ENCODE measurements around the gene HLA-A.

HLA-A gene

GRCh38 chr6:29935273-29935955, 6.9 kb upstream of the HLA-A start:
- no peak for DNase-seq (ENCODE audit: low read depth)

GRCh38 chr6:29938746-29939508, 3.4 kb upstream of the HLA-A start:
- DNase-seq (ENCODE audit: low read depth): no peak

- no peak for DNase-seq (ENCODE audit: low read depth)
Measured at GRCh38 chr6:29941016-29941415, 1.3 kb upstream of the HLA-A start.

GRCh38 chr6:29941471-29941870, 861 bp upstream of the HLA-A start:
- no peak for DNase-seq (ENCODE audit: low read depth)

DNA sequence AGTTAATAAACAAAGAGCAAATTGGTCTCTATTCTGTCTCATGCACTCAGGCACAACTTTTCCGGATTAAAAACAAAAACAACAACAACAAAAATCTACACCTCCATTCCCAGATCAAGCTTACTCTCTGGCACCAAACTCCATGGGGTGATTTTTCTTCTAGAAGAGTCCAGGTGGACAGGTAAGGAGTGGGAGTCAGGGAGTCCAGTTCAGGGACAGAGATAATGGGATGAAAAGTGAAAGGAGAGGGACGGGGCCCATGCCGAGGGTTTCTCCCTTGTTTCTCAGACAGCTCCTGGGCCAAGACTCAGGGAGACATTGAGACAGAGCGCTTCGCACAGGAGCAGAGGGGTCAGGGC, 437 bp upstream of the HLA-A start:
- DNase-seq (ENCODE audit: low read depth): no peak

DNA sequence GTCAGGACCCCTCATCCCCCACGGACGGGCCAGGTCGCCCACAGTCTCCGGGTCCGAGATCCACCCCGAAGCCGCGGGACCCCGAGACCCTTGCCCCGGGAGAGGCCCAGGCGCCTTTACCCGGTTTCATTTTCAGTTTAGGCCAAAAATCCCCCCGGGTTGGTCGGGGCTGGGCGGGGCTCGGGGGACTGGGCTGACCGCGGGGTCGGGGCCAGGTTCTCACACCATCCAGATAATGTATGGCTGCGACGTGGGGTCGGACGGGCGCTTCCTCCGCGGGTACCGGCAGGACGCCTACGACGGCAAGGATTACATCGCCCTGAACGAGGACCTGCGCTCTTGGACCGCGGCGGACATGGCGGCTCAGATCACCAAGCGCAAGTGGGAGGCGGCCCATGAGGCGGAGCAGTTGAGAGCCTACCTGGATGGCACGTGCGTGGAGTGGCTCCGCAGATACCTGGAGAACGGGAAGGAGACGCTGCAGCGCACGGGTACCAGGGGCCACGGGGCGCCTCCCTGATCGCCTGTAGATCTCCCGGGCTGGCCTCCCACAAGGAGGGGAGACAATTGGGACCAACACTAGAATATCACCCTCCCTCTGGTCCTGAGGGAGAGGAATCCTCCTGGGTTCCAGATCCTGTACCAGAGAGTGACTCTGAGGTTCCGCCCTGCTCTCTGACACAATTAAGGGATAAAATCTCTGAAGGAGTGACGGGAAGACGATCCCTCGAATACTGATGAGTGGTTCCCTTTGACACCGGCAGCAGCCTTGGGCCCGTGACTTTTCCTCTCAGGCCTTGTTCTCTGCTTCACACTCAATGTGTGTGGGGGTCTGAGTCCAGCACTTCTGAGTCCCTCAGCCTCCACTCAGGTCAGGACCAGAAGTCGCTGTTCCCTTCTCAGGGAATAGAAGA, 978 bp downstream of the HLA-A start:
- no peak for DNase-seq (ENCODE audit: low read depth)

DNA sequence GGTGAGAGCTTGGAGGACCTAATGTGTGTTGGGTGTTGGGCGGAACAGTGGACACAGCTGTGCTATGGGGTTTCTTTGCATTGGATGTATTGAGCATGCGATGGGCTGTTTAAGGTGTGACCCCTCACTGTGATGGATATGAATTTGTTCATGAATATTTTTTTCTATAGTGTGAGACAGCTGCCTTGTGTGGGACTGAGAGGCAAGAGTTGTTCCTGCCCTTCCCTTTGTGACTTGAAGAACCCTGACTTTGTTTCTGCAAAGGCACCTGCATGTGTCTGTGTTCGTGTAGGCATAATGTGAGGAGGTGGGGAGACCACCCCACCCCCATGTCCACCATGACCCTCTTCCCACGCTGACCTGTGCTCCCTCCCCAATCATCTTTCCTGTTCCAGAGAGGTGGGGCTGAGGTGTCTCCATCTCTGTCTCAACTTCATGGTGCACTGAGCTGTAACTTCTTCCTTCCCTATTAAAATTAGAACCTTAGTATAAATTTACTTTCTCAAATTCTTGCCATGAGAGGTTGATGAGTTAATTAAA, 3.0 kb downstream of the HLA-A start:
- DNase-seq (ENCODE audit: low read depth): no peak

DNA sequence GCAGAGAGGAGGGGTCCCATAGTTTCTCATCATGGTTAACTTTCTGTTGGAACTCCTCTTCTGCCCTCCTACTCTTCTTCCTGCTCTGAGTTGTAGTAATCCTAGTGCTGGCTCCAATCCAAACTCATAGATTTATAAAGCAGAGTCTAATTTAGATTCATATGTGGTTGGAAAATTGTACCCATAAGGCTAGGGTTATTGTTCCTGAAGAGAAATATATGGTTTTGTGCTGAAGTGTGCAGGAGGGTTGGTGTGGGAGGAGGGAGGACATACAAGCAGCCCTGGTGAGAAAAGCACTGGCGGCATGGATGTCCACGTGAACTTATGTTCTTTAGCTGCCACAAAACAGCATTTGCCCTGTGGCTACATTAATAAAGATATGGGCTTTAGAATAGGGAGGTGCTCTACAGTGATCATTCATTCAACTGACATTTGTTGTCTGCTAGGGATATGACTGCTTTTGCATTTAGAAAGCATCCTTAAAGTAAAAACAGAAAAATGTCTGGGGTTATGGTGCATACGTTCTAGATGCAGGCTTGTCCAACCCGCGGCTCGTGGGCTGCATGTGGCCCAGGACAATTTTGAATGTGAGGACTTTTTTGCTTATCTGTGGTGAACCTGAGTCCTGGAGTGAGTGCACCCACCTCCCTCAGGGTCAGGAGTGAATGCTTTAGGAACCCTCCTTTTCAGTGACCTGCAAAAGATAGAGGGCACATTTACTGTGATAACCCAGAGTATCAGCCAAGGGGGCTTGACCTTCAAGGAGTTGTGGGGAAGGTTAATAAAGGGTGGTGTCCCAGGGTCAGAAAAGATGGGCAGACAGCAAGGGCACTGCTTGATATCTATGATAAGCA, 4.1 kb downstream of the HLA-A start:
- no peak for DNase-seq (ENCODE audit: low read depth)

DNA sequence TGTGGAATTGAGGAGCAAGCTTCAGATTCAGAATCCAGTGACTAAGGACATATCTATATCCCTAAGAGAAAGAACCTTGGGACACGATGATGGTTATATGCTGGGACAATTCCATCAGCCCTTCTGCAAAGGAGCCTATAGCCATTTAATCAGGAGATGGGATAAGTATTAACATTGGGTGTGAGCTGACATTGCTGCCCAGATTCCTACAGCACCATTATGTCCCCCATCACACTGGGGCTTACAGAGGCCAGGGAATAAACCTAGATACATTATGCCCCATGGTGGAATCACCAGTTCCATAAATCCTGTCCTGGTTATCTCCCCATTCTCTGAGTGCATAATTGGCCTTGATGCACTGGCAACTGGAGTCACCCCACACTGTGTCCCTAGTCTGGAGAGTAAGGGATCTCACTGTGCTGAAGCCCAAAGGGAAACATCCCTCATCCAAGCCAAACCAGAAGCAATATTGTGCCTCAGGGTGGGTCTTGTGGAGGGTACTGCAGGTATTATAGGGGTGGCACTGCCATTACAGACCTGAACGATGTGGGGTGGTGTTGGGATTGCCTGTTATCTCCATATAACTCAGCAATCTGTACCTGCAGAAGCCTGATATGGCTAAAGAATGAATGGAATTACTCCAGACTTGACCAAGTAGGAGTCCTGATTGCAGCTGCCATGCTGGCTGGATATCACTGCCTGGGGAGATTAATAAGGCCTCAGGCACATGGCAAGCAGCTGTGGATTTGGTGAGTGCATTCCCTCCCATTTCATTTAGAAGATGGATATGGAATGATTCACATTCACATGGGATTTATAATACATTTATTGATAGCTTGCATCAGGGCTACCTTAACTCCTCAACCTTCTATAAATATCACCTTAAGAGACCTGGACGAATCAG, 5.0 kb downstream of the HLA-A start:
- no peak for DNase-seq (ENCODE audit: low read depth)

DNA sequence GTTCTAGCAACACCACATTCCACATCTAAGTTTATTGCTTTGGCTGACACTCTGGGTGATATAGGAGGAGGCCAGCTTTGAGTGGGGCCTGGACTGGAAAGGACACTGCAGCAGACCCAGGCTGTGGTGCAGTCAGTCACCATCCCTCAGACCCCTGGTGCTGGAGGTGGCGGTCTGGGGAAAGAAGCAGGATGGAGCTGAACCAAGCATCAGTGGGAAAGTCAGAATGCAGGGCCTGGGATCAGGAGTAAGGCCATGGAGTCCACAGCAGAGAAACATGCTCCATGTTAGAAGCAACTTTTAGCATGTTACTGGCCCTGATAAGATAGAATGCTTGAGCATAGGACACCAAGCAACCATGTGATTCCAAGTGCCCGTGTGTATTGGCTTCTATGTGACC, 5.9 kb downstream of the HLA-A start:
- DNase-seq (ENCODE audit: low read depth): no peak

DNA sequence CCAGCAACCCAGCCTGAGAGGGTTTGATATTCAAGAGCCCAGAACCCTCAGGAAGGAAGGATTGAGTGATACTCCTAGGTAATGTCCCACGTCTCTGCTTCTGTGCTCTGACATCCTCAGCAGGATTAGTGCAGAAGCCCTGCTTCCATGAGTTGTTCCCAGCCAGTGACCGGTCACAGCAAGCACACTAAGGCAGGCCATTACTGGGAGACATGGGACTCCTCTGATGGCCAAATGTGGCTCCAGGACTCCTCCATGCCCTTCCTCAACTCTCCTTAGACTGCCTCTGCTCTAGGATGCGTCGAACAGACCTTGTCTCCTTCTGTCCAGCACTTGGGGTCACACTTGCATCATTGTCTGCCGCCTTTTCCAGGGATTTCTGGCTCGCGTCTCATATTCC, 7.6 kb downstream of the HLA-A start:
- DNase-seq (ENCODE audit: low read depth): no peak

- no peak for DNase-seq (ENCODE audit: low read depth)
Measured at GRCh38 chr6:29951882-29952281, 9.6 kb downstream of the HLA-A start.

DNA sequence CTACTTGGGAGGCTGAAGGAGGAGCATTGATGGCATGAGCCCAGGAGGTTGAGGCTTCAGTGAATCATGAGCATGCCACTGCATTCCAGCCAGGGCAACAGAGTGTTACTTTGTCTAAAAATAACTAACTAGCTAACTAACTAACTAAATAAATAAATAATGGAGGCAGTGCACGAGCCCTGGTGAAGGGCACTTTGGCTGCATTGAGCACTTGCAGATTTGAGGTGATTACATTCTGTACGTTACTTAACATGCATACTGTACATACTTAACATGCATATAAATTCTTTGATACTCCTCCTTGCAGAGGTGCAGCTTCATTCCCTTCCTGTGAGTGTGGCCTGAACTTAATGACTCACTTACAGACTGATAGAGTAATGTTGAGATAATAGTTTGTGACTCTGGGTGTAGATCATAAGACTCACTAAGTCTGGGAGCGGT, 10.7 kb downstream of the HLA-A start:
- DNase-seq (ENCODE audit: low read depth): no peak

- no peak for DNase-seq (ENCODE audit: low read depth)
Measured at GRCh38 chr6:29953686-29954085, 11.4 kb downstream of the HLA-A start.

- no peak for DNase-seq (ENCODE audit: low read depth)
Measured at GRCh38 chr6:29954272-29954671, 11.9 kb downstream of the HLA-A start.

DNA sequence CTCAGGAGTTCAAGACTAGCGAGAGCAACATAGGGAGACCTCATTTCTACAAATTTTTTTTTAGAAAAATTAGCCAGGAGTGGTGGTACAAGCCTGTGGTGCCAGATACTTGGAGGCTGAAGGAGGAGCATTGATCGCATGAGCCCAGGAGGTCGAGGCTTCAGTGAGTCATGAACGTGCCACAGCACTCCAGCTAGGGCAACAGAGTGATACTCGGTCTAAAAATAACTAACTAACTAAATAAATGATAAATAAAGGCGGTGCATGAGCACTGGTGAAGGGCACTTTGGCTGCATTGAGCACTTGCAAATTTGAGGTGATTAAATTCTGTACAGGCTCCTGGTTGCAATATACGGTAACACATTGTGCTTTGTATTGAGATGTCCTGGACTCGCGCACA, 13.5 kb downstream of the HLA-A start:
- DNase-seq (ENCODE audit: low read depth): no peak

- DNase-seq (ENCODE audit: low read depth): no peak
Measured at GRCh38 chr6:29956518-29956917, 14.2 kb downstream of the HLA-A start.

DNA sequence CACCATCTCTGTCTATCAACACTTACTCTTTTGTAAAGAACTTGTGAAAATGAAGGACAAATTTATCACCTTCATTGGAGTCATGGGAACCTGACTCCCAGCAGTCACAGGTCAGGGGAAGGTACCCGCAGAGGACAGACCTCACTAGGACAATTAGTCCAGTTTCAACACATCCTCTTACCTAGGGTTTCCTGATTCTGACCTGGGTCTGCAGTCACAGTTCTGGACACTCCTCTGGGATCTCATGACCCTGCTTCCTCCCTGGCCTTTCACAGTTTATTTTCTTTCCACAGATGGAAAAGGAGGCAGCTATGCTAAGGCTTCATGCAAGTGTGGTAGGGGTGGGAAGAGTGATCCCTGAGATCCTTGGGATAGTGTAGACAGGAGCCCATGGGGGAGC, 15.7 kb downstream of the HLA-A start:
- no peak for DNase-seq (ENCODE audit: low read depth)

- no peak for DNase-seq (ENCODE audit: low read depth)
Measured at GRCh38 chr6:29958921-29959320, 16.6 kb downstream of the HLA-A start.

- no peak for DNase-seq (ENCODE audit: low read depth)
Measured at GRCh38 chr6:29959467-29959866, 17.1 kb downstream of the HLA-A start.
